GM23248 (cell line): ENCODE results near the gene CCBE1.

Experiments used
- EZH2 ChIP-seq: fragments of 200-600 bp; sonication (generic); IDR thresholded peaks from 2 replicates; pipeline ENCODE4 v1.6.1; 2018; ENCODE audit warnings: antibody characterized with exemption, mild to moderate bottlenecking; ENCODE audit not compliant: insufficient read depth, poor library complexity, severe bottlenecking
- EZH2phosphoT487 ChIP-seq: fragments of 200-600 bp; sonication (generic); IDR thresholded peaks from 2 replicates; pipeline ENCODE4 v1.6.1; 2018; ENCODE audit warnings: antibody characterized with exemption, moderate library complexity, mild to moderate bottlenecking, low read depth; ENCODE audit not compliant: insufficient read depth

DNA sequence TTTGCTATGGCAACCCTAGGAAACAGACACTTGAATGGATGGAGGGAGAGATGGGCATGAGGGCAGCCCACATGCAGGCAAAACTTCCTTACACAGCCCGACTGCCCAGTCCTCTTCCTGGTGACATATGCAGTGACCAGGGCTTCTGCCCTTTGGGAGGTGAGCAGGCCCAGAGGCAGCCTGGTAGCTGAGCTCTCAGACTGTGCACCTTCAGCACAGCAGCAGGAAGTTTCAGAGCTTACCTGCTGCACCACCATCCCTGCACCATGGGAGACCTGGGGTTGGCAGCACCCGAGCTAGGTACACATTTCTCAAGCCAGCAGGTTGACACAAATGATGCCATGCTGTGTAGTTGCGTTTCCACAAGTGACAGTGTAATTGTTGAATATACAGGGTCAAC is 240.6 kb downstream of the CCBE1 start:
- no peak for TF ChIP-seq EZH2
- TF ChIP-seq EZH2phosphoT487 = no peak
